RWPE1 (cell line): Measurements from ENCODE around the gene TSG101.
A peak's percentile ranks its signal among the peaks of the same experiment; 100 is the strongest.

ENCODE experiments used
- CTCF ChIA-PET: fragments of 350-600 bp; sonication (Branson Sonifier 250); formaldehyde crosslinking; extraction: SDS; loops from one replicate; lab custom pipeline; 2021; lab: Yijun Ruan, JAX
- POLR2A ChIA-PET: fragments of 400-600 bp; formaldehyde crosslinking; extraction: SDS; loops from one replicate; lab custom pipeline; 2020; ENCODE audit warnings: antibody characterized with exemption; ENCODE audit not compliant: low non-redundant PET; lab: Yijun Ruan, JAX
- DNase-seq: peaks from one replicate; pipeline ENCODE4 v3.0.0; 2012; ENCODE audit warnings: low spot score
- H3K27ac ChIP-seq: fragments of 450-650 bp; 2 replicates; pipeline ENCODE4 v1.5.1; 2017
- CTCF ChIP-seq: fragments of 450-650 bp; conservative IDR thresholded peaks from 2 replicates; pipeline ENCODE4 v1.5.1; 2017; ENCODE audit warnings: low read depth, mild to moderate bottlenecking

The TSG101 gene

DNA sequence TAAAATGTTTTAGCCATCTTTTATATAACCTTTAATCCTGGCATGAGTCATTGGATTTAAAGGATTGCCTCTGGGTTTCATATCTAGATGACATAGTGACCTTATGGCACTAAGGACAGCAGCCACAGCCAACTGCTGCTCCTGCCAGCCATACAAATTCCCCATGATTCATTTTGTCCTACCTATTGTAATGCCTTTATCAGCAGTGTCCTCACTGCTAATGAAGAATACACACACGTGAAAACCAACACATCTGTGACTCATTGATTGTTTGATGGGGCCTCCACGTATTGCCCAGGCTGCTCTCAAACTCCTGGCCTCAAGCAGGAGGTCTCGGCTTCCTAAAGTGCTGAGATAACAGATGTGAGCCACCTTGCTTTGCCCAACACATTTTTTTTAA lies 69.3 kb downstream of the TSG101 start:
- no peak overlapping the region for H3K27ac ChIP-seq
- DNase-seq = peak; percentile 11
- TF ChIP-seq CTCF = no peak
- CTCF ChIA-PET = no interaction called here
- POLR2A ChIA-PET = no interaction called here

GRCh38 chr11:18455686-18456372 lies 70.9 kb downstream of the TSG101 start, which contains the start of gene LDHAL6A:
Gene LDHAL6A, plus strand, starts transcription at chr11:18455856. Its CDS starts 825 bp downstream, at chr11:18456681.
- TF ChIP-seq CTCF = no peak
- DNase-seq = no peak
- no peak within 1 kb of the TSS for H3K27ac ChIP-seq
- CTCF ChIA-PET = no interaction called here
- POLR2A ChIA-PET = no interaction called here

DNA sequence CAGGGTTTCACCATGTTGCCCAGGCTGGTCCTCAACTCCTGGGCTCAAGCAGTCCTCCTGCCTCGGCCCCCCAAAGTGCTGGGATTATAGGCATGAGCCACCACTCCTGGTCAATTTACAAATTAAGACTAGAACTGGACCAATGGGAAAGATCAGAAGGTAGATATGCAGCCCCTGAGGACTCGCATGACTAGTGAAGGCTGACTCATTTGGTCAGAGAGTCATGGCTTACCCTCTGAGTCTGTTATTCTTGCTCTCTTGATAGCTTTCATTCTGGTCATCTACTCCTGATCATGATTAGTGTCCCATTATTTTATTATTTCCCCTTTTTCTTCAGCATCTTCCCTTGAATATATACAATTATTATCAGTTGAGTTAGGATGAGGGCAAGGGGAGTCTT lies 73.8 kb downstream of the TSG101 start:
- POLR2A ChIA-PET = no interaction called here
- no peak overlapping the region for H3K27ac ChIP-seq
- peak; percentile 10 for DNase-seq
- no peak for TF ChIP-seq CTCF
- CTCF ChIA-PET = no interaction called here

GRCh38 chr11:18449251-18449650 lies 77.5 kb downstream of the TSG101 start:
- no peak for TF ChIP-seq CTCF
- POLR2A ChIA-PET = no interaction called here
- no peak overlapping the region for H3K27ac ChIP-seq
- CTCF ChIA-PET = no interaction called here
- DNase-seq = no peak

- H3K27ac ChIP-seq = no peak overlapping the region
- ChIA-PET CTCF (no interaction called here), POLR2A (no interaction called here)
- no peak for TF ChIP-seq CTCF
- DNase-seq = no peak
Measured at GRCh38 chr11:18438691-18439090, 88.1 kb downstream of the TSG101 start.
